ENCODE measurements around the gene ACTN1. TPM values are rescaled to one million over a fixed set of nuclear protein-coding genes. Genes with fewer than 3 reads are reported as not detected.

Gene ACTN1
- total and polyA plus RNA-seq, 2 experiments from 2014 or later, result 121 to 280 TPM

- Histone ChIP-seq H3K36me3 (ENCODE audit: insufficient read depth) (no peaks in the 10 kb centered on the region), H4K20me1 (replicated peaks; ENCODE audit: insufficient read depth) (peaks cover 67% of the 10 kb centered on the region), H3K4me2 (peak overlapping the region; percentile 35; the same call in 1 of the 2 replicates), H3K27ac (ENCODE audit: low read depth) (peak overlapping the region; percentile 82), H3K9me2 (ENCODE audit: insufficient read depth) (no peaks in the 10 kb centered on the region), H2AFZ (no peak overlapping the region), H3K27me3 (ENCODE audit: insufficient read depth) (no peaks in the 10 kb centered on the region), H3K4me1 (ENCODE audit: insufficient read depth) (peaks cover 61% of the 10 kb centered on the region), H3F3A (replicated peaks; ENCODE audit: low read depth) (no peaks in the 10 kb centered on the region), H3K4me3 (no peak overlapping the region), H3K79me2 (replicated peaks; ENCODE audit: insufficient read depth) (peaks cover 100% of the 10 kb centered on the region)
- Mint-ChIP-seq H3K9me3 (no peaks in the 10 kb centered on the region), H3K36me3 (ENCODE audit: low read depth) (peaks cover 7% of the 10 kb centered on the region), H3K27me3 (ENCODE audit: insufficient read depth, low read depth, poor library complexity) (peaks cover 14% of the 10 kb centered on the region), H3K27ac (peak overlapping the region; percentile 92), H3K4me3 (no peak overlapping the region; the same call in 2 of the 3 replicates), H3K4me1 (peaks cover 90% of the 10 kb centered on the region)
- TF ChIP-seq ZNF114 (CRISPR knock-in tag; IDR thresholded peaks at IDR 0.05), result no peak
- TF ChIP-seq ETS1 (IDR thresholded peaks at IDR 0.05), result no peak
- no peak for TF ChIP-seq POLR2AphosphoS5 (IDR thresholded peaks at IDR 0.05; ENCODE audit: low read depth)
- no peak for TF ChIP-seq CREB1 (CRISPR knock-in tag; IDR thresholded peaks at IDR 0.05; ENCODE audit: low read depth)
- no peak for TF ChIP-seq NANOG (IDR thresholded peaks at IDR 0.05; ENCODE audit: borderline replicate concordance)
- no peak for TF ChIP-seq REST (IDR thresholded peaks at IDR 0.05; ENCODE audit: unreplicated experiment)
- no peak for TF ChIP-seq EZH2phosphoT487 (IDR thresholded peaks at IDR 0.05; ENCODE audit: unreplicated experiment)
- TF ChIP-seq CTCF (conservative IDR thresholded peaks at IDR 0.05; ENCODE audit: low read depth in 2 of 2), result no peak
- no peak for TF ChIP-seq STAT1 (IDR thresholded peaks at IDR 0.05; ENCODE audit: unreplicated experiment)
- no peak for TF ChIP-seq JUNB (IDR thresholded peaks at IDR 0.05; ENCODE audit: unreplicated experiment)
- TF ChIP-seq ZNF331 (CRISPR knock-in tag; IDR thresholded peaks at IDR 0.05; ENCODE audit: low read depth), result no peak
- TF ChIP-seq ZNF462 (CRISPR knock-in tag; IDR thresholded peaks at IDR 0.05), result no peak
- TF ChIP-seq EZH2 (IDR thresholded peaks at IDR 0.05; ENCODE audit: low read depth, unreplicated experiment), result no peak
- DNase-seq (ENCODE audit: low spot score) (no peak), ATAC-seq (no peak)
Observed at GRCh38 chr14:68942296-68943035, 36.6 kb downstream of the ACTN1 start.
